NOMO-1 treated with dmso at 0.1 percent for 144 hours (cell line): ENCODE data around the gene CTNNA2.

Experiments used
- DNase-seq: peaks from one replicate; lab custom pipeline; 2025; ENCODE audit not compliant: unreplicated experiment; lab: John Stamatoyannopoulos, UW

CTNNA2 gene

GRCh38 chr2:79512442-79513401 lies at the start of gene CTNNA2:
Gene CTNNA2, plus strand, starts transcription at chr2:79513051.
- DNase-seq: no peak

GRCh38 chr2:79487399-79487798 lies 25.5 kb upstream of the CTNNA2 start:
- DNase-seq: no peak

DNA sequence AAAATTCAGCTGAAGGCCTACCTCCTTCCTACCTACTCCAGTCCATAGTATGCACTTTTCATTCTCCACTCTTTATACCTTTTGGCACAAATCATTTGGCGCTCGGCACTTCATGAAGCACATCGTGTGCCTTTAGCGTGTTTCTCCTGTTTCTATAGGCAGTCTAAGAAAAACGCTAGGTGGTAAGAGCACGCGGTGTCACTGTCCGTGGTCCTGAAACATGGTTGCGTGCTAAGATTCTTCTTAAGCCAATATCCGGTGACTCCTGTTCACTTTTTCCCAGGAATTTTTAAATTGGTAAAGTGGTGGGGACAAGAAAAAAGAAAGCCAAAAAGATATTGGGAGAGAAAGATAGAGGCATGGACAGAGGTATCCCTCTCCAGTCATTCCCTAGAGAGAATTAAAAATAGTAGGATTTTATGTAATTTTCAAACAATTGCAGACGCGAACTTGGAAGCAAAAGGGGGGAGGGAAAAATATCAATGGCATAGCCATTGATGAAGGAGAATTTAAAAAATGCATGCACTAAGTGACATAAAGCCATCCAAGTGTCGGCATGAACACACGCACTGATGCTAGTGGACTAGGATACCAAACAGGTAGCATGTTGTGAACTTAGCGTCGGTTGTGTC lies 1.4 kb upstream of the CTNNA2 start:
- DNase-seq: no peak

DNA sequence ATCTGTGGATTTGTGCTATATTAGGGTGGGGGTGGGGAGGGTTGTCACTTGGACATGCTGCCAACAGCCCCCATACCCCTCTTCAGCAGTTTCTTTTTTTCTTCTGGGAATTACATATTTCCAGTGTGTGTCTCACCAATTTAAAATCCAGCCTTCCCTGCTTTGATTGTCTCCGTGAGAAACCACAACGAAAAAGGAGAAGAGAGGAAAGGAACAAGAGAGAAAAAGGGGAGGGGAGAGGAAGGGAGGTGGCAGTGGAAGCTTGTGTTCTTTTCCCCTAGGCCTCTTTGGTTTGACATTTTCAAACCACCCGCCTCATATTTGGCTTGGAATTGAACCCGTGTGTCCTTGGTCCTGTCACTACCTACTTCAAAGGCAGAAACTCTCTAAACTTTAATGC lies 860 bp downstream of the CTNNA2 start:
- DNase-seq: no peak

- no peak for DNase-seq
These were observed 16.8 kb downstream of the CTNNA2 start for GRCh38 chr2:79529636-79530035.

GRCh38 chr2:79530443-79530842 lies 17.6 kb downstream of the CTNNA2 start:
- DNase-seq: no peak

DNA sequence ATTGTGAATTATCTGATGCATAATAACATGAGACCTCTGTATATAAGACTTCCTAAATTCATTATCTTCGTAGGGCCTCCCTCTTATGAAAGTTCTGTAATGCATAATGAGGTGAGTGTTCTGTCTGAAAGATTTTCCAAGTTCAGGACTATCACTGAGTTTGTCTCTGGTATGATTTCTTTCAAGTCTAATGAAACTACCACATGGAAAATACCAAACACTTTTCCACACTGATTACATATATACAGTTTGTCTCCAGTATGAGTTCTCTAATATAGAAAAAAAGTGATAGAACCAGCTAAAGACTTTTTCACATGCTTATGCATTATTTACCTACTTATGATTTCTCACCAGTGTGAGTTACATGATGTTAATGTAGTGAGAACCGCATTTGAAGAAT lies 34.7 kb downstream of the CTNNA2 start:
- no peak for DNase-seq

DNA sequence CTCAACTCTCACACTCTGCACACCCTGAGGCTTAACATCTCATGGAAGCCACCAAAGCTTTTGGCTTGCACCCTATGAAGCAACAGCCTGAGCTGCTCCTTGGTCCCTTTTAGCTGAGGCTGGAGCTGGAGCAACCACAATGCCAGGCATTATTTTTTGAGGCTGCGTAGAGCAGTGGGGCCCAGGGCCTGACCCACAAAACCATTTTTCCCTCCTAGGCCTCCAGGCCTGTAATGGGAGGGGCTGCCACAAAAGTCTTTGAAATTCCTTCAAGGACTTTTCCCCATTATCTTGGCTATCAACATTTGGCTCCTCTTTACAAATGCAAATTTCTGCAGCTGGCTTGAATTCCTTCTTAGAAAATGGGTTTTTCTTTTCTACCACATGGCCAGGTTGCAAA lies 39.8 kb downstream of the CTNNA2 start:
- no peak for DNase-seq

GRCh38 chr2:79554899-79555298 lies 42.0 kb downstream of the CTNNA2 start:
- DNase-seq: no peak

DNA sequence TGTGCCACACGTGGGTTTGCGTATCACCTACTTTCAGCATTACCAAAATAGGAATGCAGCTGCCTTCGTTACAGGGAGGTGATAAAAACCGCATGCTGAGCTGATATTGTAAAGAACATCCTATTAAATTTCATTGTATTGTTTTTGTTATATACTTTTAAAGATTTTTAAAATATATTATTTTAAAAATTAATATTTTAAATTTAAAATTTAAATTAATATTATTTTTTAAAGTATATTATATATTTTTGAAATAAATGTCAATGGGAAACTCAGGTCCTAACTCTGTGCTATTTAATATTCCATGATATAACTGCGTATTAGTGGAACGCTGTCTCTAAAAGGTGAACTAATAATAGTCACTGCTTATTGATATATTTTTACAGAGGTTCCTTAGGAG lies 51.2 kb downstream of the CTNNA2 start:
- no peak for DNase-seq

GRCh38 chr2:79569048-79569447 lies 56.2 kb downstream of the CTNNA2 start:
- no peak for DNase-seq

DNA sequence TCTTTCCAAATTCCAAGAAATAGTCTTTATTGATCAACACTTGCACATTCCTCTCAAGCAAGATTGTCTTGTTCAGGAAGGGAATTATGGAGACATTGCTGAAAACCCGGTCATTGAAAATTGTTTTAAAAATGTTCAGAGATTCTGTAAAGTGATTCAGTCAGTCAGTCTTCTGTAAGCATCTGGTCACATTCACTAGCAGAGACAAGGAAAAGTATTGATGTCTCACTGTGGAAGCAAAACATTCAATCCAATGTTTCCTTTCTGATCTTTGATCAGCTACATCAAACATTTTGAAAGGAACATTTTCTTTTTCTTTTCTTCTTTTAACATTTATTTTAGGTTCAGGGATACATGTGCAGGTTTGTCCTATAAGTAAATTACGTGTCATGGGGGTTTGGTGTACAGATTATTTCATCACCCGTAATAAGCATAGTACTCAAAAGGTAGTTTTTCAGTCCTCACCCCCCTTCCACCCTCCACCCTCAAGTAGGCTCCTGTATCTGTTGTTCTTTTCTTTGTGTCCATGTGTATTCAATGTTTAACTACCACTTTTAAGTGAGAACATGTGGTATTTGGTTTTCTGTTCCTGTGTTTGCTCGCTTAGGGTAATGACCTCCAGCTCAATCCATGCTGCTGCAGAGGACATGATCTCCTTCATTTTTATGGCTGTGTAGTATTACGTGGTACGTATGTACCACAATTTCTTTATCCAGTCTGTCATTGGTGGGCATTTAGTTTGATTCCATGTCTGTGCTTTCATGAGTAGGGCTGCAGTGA lies 61.2 kb downstream of the CTNNA2 start:
- no peak for DNase-seq

- no peak for DNase-seq
These were observed 63.6 kb downstream of the CTNNA2 start for GRCh38 chr2:79576451-79576850.

- no peak for DNase-seq
These were observed 66.1 kb downstream of the CTNNA2 start for GRCh38 chr2:79578952-79579351.

DNA sequence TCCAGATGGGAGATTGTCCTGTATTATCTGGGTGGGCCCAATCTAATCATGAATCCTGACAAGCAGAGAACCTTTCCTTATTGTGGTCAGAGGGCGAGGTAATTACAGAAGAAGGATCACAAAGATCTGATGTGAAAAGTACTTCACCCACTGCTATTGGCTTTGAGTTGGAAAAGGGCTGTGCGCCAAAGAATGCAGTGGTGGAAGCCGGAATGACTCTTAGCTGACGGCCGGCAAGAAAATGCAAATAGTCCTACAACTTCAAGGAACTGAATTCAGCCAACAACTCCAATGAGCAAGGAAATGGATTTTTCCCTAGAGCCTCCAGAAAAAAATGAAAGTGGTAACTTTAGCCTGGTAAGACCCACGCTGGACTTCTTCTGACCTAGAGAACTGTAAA lies 67.3 kb downstream of the CTNNA2 start:
- no peak for DNase-seq

GRCh38 chr2:79585701-79586433 lies 73.0 kb downstream of the CTNNA2 start:
- DNase-seq: no peak

- DNase-seq: no peak
These were observed 78.4 kb downstream of the CTNNA2 start for GRCh38 chr2:79591281-79591680.

GRCh38 chr2:79593237-79593867 lies 80.5 kb downstream of the CTNNA2 start:
- no peak for DNase-seq

GRCh38 chr2:79596403-79596802 lies 83.6 kb downstream of the CTNNA2 start:
- DNase-seq: no peak

DNA sequence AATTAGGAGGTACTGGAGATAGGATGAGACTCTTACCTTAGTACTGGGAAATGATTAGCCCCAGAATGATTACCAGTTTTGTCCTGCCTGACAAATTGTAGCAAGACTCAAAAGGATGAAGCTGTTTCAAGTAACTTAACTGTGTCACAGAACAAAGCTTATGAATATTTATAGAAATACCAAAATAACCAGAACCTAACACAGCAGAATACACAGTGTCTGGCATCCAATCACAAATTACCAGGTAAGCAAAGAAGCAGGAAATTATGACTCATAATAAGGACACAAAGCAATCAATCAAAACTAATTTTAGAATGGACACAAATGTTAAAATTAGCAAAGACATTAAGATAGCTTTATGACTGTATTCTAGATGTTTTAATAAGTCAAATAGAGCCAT lies 91.9 kb downstream of the CTNNA2 start:
- no peak for DNase-seq
